Neural cell (in vitro differentiated cells): ENCODE results near the gene AP2A2. TPM values are rescaled to one million over a fixed set of nuclear protein-coding genes. Genes with fewer than 3 reads are reported as not detected.

ENCODE experiments used
- H2AFZ ChIP-seq: fragments of 200-600, 300-800 bp; sonication (generic), shearing (Covaris generic); 2 replicates; pipeline ENCODE4 v1.6.0; 2014; ENCODE audit warnings: low read depth, mild to moderate bottlenecking, antibody characterized with exemption, low read length, moderate library complexity
- H3F3A ChIP-seq: fragments of 200-600 bp; shearing (Covaris generic); 2 replicates; pipeline ENCODE4 v1.6.1; 2016; ENCODE audit warnings: mild to moderate bottlenecking, moderate library complexity, mixed read lengths, antibody characterized with exemption, low read length; ENCODE audit not compliant: insufficient read depth, poor library complexity, severe bottlenecking
- H3K27ac ChIP-seq: fragments of 200-600, 300-800 bp; sonication (generic), shearing (Covaris generic); 2 replicates; pipeline ENCODE4 v1.5.1; 2014; ENCODE audit warnings: mild to moderate bottlenecking, low read length, moderate library complexity
- H3K27me3 ChIP-seq: fragments of 300-800, 200-600 bp; sonication (generic), shearing (Covaris generic); 2 replicates; pipeline ENCODE4 v1.6.0; 2014; ENCODE audit warnings: mild to moderate bottlenecking, low read depth, low read length, moderate library complexity; ENCODE audit not compliant: insufficient read depth
- H3K36me3 ChIP-seq: fragments of 300-800, 200-600 bp; sonication (generic), shearing (Covaris generic); 2 replicates; pipeline ENCODE4 v1.5.1; 2014; ENCODE audit warnings: mild to moderate bottlenecking, antibody characterized with exemption, low read length, moderate library complexity; ENCODE audit not compliant: insufficient read depth
- H3K4me2 ChIP-seq: fragments of 300-800, 200-600 bp; sonication (generic), shearing (Covaris generic); 2 replicates; pipeline ENCODE4 v1.6.0; 2014; ENCODE audit warnings: mild to moderate bottlenecking, low read length
- H3K4me3 ChIP-seq: fragments of 300-800, 200-600 bp; sonication (generic), shearing (Covaris generic); 2 replicates; pipeline ENCODE4 v1.5.1; 2014; ENCODE audit warnings: mild to moderate bottlenecking, low read length, moderate library complexity
- H3K79me2 ChIP-seq: fragments of 200-600 bp; shearing (Covaris generic); replicated peaks from 2 replicates; pipeline ENCODE4 v1.6.0; 2014; ENCODE audit warnings: mild to moderate bottlenecking, low read length, moderate library complexity; ENCODE audit not compliant: insufficient read depth
- H3K9ac ChIP-seq: fragments of 300-800, 200-600 bp; sonication (generic), shearing (Covaris generic); 2 replicates; pipeline ENCODE4 v1.6.1; 2016; ENCODE audit warnings: mild to moderate bottlenecking, low read length, mixed read lengths
- H3K9me2 ChIP-seq: fragments of 200-600 bp; shearing (Covaris generic); 2 replicates; pipeline ENCODE4 v1.6.1; 2016; ENCODE audit warnings: mild to moderate bottlenecking, low read length, mixed read lengths; ENCODE audit not compliant: insufficient read depth
- H3K9me3 ChIP-seq: fragments of 200-600, 300-800 bp; sonication (generic), shearing (Covaris generic); 2 replicates; pipeline ENCODE4 v1.6.1; 2016; ENCODE audit warnings: mild to moderate bottlenecking, mixed run types, low read length, moderate library complexity, mixed read lengths
- H4K20me1 ChIP-seq: fragments of 200-600 bp; shearing (Covaris generic); 2 replicates; pipeline ENCODE4 v1.6.1; 2016; ENCODE audit warnings: mild to moderate bottlenecking, mixed run types; ENCODE audit not compliant: insufficient read depth
- EP300 ChIP-seq: fragments of 450-650 bp; conservative IDR thresholded peaks from 2 replicates; pipeline ENCODE4 v1.6.1; 2014; ENCODE audit warnings: antibody characterized with exemption, mild to moderate bottlenecking, moderate library complexity; ENCODE audit not compliant: poor library complexity, severe bottlenecking
- EZH2 ChIP-seq: fragments of 200-600, 300-800 bp; shearing (Covaris generic), sonication (generic); IDR thresholded peaks from 2 replicates; pipeline ENCODE4 v1.6.1; 2014; ENCODE audit warnings: antibody characterized with exemption, low read length, borderline replicate concordance, mild to moderate bottlenecking; ENCODE audit not compliant: insufficient read depth, poor library complexity, severe bottlenecking
- MXI1 ChIP-seq: fragments of 450-650 bp; conservative IDR thresholded peaks from 2 replicates; pipeline ENCODE4 v1.6.1; 2014; ENCODE audit warnings: antibody characterized with exemption, mild to moderate bottlenecking; ENCODE audit not compliant: poor library complexity, severe bottlenecking
- POLR2AphosphoS5 ChIP-seq: IDR thresholded peaks from 2 replicates; pipeline ENCODE4 v1.6.1; 2012
- RAD21 ChIP-seq: fragments of 450-650 bp; conservative IDR thresholded peaks from 2 replicates; pipeline ENCODE4 v1.6.1; 2014; ENCODE audit warnings: antibody characterized with exemption, mild to moderate bottlenecking, moderate library complexity
- SMC3 ChIP-seq: fragments of 450-650 bp; conservative IDR thresholded peaks from 2 replicates; pipeline ENCODE4 v1.6.1; 2014; ENCODE audit warnings: antibody characterized with exemption, mild to moderate bottlenecking, moderate library complexity; ENCODE audit not compliant: poor library complexity
- TAF1 ChIP-seq: IDR thresholded peaks from 2 replicates; pipeline ENCODE4 v1.6.1; 2012; ENCODE audit warnings: low read depth
- polyA plus RNA-seq: library from polyadenylated mRNA; depleted of rRNA; stranded (reverse); fragments of >200 nt; gene quantifications from 2 replicates; pipeline ENCODE4 v1.2.3, GENCODE V29; 2014
- TF ChIP-seq, protein P1 (sequence below): fragments of 450-650 bp; IDR thresholded peaks from 2 replicates; pipeline ENCODE4 v1.5.1; 2014; ENCODE audit warnings: antibody characterized with exemption, mild to moderate bottlenecking, moderate library complexity; ENCODE audit not compliant: poor library complexity, severe bottlenecking
- TF ChIP-seq, protein P2 (sequence below): IDR thresholded peaks from 2 replicates; pipeline ENCODE4 v1.6.1; 2012; ENCODE audit warnings: borderline replicate concordance

Gene AP2A2
- polyA plus RNA-seq, 1 donor from 2014 or later = 46.5 TPM

DNA sequence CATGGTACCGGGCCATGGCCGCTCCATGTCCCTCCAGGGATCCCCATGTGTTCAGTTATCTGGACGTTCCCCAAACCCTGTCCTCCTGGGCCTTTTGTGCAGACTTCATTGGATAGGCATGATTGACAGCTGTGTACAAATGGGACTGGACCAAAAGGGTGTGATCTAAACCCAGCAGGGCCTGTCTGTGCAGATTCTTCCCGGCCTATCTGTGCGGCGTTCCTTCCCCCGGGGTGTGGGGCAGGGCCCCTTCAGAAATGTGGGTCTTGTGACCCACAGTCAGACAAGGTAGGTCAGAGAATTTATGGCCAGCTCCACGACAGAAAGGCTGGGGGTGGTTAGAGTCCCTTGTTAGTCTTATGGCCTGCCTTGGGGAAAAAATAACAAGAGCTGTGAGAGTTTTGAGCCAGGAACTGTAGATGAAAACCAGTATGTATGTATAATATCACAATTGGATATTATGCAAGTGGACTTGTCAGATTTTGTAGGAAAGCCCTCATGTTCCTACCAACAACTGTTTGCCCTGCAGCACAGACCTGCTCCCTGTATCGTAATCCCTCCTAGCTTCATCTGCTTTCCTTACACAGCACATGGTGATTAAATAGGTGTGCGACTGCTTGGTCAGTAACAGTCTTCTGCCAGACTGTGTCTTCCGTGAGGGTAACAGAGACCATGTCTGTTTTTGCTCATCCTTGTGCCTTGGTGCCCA is 31.7 kb downstream of the AP2A2 start:
- H4K20me1 ChIP-seq = peaks cover 4% of the 10 kb centered on the region
- no peaks in the 10 kb centered on the region for H3F3A ChIP-seq
- H3K9me2 ChIP-seq = no peaks in the 10 kb centered on the region
- H3K79me2 ChIP-seq = peaks cover 16% of the 10 kb centered on the region
- H3K36me3 ChIP-seq = no peaks in the 10 kb centered on the region
- no peak overlapping the region for H2AFZ ChIP-seq
- H3K27ac ChIP-seq = no peak overlapping the region
- H3K9ac ChIP-seq = no peak overlapping the region
- H3K4me3 ChIP-seq = no peak overlapping the region
- H3K9me3 ChIP-seq = no peaks in the 10 kb centered on the region
- H3K27me3 ChIP-seq = no peaks in the 10 kb centered on the region
- H3K4me2 ChIP-seq = no peak overlapping the region
- TF ChIP-seq MXI1 = no peak
- TF ChIP-seq POLR2AphosphoS5 = no peak
- TF ChIP-seq TAF1 = no peak
- TF ChIP-seq EP300 = no peak
- TF ChIP-seq, protein P1, sequence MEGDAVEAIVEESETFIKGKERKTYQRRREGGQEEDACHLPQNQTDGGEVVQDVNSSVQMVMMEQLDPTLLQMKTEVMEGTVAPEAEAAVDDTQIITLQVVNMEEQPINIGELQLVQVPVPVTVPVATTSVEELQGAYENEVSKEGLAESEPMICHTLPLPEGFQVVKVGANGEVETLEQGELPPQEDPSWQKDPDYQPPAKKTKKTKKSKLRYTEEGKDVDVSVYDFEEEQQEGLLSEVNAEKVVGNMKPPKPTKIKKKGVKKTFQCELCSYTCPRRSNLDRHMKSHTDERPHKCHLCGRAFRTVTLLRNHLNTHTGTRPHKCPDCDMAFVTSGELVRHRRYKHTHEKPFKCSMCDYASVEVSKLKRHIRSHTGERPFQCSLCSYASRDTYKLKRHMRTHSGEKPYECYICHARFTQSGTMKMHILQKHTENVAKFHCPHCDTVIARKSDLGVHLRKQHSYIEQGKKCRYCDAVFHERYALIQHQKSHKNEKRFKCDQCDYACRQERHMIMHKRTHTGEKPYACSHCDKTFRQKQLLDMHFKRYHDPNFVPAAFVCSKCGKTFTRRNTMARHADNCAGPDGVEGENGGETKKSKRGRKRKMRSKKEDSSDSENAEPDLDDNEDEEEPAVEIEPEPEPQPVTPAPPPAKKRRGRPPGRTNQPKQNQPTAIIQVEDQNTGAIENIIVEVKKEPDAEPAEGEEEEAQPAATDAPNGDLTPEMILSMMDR = no peak
- TF ChIP-seq, protein P2, sequence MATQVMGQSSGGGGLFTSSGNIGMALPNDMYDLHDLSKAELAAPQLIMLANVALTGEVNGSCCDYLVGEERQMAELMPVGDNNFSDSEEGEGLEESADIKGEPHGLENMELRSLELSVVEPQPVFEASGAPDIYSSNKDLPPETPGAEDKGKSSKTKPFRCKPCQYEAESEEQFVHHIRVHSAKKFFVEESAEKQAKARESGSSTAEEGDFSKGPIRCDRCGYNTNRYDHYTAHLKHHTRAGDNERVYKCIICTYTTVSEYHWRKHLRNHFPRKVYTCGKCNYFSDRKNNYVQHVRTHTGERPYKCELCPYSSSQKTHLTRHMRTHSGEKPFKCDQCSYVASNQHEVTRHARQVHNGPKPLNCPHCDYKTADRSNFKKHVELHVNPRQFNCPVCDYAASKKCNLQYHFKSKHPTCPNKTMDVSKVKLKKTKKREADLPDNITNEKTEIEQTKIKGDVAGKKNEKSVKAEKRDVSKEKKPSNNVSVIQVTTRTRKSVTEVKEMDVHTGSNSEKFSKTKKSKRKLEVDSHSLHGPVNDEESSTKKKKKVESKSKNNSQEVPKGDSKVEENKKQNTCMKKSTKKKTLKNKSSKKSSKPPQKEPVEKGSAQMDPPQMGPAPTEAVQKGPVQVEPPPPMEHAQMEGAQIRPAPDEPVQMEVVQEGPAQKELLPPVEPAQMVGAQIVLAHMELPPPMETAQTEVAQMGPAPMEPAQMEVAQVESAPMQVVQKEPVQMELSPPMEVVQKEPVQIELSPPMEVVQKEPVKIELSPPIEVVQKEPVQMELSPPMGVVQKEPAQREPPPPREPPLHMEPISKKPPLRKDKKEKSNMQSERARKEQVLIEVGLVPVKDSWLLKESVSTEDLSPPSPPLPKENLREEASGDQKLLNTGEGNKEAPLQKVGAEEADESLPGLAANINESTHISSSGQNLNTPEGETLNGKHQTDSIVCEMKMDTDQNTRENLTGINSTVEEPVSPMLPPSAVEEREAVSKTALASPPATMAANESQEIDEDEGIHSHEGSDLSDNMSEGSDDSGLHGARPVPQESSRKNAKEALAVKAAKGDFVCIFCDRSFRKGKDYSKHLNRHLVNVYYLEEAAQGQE = no peak

DNA sequence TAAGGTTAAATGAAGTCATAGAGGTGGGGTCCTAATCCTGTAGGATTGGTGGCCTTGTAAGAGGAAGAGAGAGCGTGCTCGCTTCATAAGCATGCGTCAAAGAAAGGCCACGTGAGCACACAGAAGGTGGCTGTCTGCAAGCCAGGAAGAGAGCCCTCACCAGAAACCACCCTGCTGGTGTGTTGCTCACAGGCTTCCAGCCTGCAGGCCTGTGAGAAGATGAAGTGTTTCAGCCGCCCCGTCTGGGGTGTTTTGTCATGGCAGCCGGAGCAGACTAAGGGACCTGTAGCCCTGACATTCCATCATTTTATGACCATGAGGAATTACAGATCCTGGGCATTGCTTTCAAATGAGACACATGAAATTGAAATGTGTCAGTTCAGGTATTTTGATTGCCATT is 32.4 kb downstream of the AP2A2 start:
- no peaks in the 10 kb centered on the region for H3K9me2 ChIP-seq
- TF ChIP-seq POLR2AphosphoS5 = no peak
- TF ChIP-seq EP300 = no peak
- TF ChIP-seq RAD21 = no peak
- TF ChIP-seq TAF1 = no peak
- TF ChIP-seq, protein P2 = no peak
- no peak for TF ChIP-seq EZH2
- no peak for TF ChIP-seq MXI1
- TF ChIP-seq SMC3 = no peak
- no peak overlapping the region for H2AFZ ChIP-seq
- H4K20me1 ChIP-seq = peaks cover 4% of the 10 kb centered on the region
- no peak overlapping the region for H3K27ac ChIP-seq
- H3K79me2 ChIP-seq = peaks cover 16% of the 10 kb centered on the region
- H3K9me3 ChIP-seq = no peaks in the 10 kb centered on the region
- H3K4me3 ChIP-seq = no peak overlapping the region
- H3K36me3 ChIP-seq = no peaks in the 10 kb centered on the region
- no peak overlapping the region for H3K9ac ChIP-seq
- no peaks in the 10 kb centered on the region for H3K27me3 ChIP-seq
- H3K4me2 ChIP-seq = no peak overlapping the region
- no peaks in the 10 kb centered on the region for H3F3A ChIP-seq
